Renal cortex interstitium (tissue), 11 donors: ENCODE results near the gene MAST2. TPM values are rescaled to one million over a fixed set of nuclear protein-coding genes. Genes with fewer than 3 reads are reported as not detected.
"Not testable (repeated sequence)": the region's sequence is repeated elsewhere in the genome, so short reads cannot be mapped to it uniquely, and the experiment has no call there.

Experiments
- DNase-seq, 11 donors: peaks; one replicate each; pipeline ENCODE4 v3.0.0-alpha.2; 2013; ENCODE audit warnings: low read depth in 9 of 11, low spot score in 4 of 11; ENCODE audit errors: extremely low read depth in 1 of 11
- polyA plus RNA-seq, 3 donors: library from polyadenylated mRNA; unstranded; fragments of 120-200 nt; gene quantifications; one replicate each; pipeline ENCODE4 v1.2.1, GENCODE V29; 2013; ENCODE audit not compliant: insufficient read length in 3 of 3

Gene MAST2
- polyA plus RNA-seq, 3 donors: 30.9 to 47.6 (median 34.6) TPM

DNA sequence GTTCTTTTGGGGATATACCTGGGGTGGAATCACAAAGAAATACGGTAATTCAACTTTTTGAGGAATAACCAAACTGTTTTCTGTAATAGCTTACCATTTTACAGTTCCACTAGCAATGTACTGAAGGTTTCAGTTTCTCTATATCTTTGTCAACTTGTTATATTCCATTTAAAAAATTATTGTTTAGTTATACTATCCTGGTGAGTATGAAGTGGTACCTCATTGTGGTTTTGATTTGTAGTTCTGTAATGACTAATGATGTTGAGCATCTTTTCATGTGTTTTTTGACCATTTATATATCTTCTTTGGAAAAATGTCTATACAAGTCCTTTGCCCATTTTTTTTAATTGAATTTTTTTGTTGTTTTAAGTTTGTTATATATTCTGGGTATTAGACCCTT, 39.4 kb downstream of the MAST2 start:
- no peak for DNase-seq

DNA sequence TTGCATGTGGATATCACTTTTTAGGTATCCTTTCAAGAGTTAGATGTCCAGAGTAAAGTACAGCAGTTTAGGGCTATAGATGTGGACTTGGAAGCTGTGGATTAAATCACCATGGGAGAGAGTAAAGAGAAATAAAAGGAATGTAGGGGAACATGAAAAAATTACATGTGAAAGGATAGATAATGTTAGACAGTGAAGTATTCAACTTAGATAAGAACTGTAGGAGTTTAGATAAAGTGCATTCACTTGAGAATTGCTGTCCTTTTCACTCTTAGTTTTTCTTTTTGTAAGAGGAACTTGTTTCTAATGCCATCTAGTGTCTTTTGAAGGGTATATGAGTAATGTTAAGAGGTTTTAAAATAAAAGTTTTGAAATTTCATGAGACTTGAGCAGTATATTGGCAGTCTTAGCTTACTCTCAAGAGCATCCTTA, 40.1 kb downstream of the MAST2 start:
- DNase-seq: no peak

DNA sequence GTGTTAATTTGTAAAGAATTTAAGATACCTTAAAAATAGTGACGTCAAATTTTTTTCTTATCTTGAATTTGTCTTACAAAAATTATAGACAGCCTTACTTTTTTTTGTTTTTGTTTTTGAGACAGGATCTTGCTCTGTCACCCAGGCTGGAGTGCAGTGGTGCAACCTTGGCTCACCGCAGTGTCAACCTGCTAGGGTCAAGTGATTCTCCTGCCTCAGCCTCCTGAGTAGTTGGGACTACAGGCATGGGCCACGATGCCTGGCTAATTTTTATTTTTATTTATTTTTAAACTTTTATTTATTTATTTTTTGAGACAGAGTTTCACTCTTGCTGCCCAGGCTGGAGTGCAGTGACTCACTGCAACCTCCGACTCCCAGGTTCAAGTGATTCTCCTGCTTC, 40.6 kb downstream of the MAST2 start:
- DNase-seq: not testable (repeated sequence)

DNA sequence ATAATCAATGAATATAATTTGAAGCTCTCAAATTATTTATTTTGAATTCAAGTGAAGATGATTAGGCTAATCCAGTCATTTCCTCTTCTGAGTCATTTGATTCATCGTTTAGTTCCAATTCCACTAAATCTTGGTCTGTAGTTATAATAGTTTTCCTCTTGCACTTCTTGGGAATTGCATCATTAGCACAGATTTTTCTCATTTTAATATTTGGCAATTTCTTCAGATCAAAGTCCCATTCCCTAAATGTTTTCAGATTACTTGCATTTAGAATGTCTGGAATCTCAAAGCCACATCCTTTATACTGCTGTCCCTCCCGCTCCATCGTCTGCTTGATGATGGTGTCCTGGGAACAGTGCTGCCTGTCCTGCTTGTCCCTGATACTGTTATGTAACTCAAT, 43.5 kb downstream of the MAST2 start:
- DNase-seq: no peak

DNA sequence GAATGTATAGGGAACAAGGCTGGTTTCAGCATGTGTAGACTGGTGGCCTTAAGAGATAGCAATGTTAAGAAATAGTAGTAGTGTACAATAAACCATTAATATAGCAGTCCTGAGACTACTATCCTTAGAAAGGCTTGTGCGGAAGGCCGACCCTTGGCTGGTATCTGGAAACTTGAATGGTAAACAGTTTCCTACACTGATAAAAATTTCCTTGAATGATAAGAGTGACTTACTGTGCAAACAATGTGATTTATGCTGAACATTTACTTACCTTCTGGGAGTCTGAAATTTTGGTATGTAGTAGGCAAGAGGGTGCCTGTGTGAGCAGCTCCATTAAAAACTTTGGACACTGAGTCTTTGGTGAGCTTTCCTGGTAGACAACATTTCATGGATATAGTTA, 44.7 kb downstream of the MAST2 start:
- no peak for DNase-seq

DNA sequence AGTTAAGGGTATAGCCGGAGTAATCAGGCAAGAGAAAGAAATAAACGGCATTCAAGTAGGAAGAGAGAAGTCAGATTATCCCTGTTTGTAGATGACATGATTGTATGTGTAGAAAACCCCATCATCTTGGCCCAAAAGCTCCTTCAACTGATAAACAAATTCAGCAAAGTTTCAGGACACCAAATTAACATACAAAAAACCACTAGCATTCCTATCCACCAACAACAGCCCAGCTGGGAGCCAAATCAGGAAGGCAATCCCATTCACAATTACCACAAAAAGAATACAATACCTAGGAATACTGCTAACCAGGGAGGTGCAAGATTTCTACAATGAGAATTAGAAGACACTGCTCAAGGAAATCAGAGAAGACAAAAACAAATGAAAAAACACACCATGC, 45.3 kb downstream of the MAST2 start:
- no peak for DNase-seq

DNA sequence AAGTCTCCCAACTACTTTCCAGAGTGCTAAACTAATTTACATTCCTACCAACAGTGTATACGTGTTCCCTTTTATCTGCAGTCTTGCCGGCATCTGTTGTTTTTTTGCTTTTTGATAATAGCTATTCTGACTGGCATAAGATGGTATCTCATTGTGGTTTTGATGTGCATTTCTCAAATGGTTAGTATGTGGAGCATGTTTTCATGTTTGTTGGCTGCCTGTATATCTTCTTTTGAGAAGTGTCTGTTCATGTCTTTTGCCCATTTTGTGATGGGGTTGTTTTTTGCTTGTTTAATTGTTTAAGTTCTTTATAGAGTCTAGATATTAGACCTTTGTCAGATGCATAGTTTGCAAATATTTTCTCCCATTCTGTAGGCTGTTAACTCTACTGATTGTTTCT, 46.6 kb downstream of the MAST2 start:
- DNase-seq: no peak

DNA sequence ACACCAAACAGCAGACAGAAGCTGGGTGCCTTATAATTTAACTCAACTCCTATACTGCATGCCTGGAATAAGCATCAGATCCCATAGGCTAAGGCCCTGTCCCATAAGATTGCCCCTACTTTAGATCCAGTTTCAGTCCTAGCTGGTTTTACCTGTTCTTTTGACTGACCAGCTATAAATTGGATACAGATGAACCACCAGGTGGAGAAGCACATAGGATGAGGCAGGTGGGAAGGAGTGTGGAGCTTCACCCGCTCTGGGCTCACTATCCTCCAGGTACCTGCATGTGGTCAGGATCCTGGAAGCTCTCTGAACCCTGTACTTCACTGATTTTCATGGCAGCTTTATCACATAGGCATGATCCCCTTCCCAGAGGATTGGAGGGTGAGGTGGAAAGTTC, 51.3 kb downstream of the MAST2 start:
- DNase-seq: no peak

DNA sequence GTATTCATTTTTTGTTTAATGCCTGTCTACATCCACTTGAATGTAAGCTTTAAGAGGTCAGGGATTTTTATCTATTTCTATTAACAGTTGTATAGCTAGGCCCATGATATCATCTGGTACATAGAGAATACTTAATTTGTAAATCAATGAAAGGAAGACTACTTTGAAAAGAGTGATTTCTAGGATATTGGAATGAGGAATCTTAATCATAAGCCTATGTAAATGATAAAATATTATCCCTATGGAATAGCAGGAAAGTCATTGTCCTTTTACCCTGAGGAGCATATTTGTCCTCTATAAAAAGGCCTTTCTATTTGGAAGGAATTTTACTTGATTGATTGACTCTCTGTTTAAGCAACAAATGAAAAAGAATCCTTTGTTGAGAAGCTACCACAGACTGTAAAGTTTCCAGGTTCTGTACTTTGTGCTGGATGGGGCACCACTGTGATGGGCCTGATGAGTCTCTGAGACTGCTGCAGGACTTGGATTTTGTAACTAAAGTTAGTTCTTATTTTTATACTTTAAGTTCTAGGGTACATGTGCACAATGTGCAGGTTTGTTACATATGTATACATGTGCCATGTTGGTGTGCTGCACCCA, 53.8 kb downstream of the MAST2 start:
- DNase-seq: no peak

DNA sequence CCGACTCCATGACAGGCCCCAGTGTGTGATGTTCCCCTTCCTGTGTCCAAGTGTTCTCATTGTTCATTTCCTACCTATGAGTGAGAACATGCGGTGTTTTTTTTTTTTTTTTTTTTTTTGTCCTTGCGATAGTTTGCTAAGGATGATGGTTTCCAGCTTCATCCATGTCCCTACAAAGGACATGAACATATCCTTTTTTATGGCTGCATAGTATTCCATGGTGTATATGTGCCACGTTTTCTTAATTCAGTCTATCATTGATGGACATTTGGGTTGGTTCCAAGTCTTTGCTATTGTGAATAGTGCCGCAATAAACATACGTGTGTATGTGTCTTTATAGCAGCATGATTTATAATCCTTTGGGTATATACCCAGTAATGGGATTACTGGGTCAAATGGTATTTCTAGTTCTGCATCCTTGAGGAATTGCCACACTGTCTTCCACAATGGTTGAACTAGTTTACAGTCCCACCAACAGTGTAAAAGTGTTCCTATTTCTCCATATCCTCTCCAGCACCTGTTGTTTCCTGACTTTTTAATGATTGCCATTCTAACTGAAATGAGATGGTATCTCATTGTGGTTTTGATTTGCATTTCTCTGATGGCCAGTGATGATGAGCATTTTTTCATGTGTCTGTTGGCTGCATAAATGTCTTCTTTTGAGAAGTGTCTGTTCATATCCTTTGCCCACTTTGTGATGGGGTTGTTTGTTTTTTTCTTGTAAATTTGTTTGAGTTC, 54.5 kb downstream of the MAST2 start:
- not testable (repeated sequence) for DNase-seq

DNA sequence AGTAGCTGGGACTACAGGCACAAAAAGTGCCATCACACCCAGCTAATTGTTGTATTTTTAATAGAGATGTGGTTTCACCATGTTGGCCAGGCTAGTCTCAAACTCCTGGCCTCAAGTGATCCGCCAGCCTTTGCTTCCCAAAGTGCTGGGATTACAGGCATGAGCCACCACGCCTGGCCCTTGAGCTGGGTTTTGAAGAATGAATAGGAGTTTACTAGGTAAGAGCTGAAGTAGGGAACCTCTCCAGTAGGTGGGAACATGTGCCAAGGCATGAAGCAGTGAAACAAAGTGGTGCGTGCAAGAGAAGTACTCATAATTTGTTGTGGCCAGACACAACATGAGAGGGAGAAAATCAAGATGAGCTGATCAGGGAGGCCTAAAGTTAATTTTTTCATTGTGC, 55.8 kb downstream of the MAST2 start:
- DNase-seq: no peak

DNA sequence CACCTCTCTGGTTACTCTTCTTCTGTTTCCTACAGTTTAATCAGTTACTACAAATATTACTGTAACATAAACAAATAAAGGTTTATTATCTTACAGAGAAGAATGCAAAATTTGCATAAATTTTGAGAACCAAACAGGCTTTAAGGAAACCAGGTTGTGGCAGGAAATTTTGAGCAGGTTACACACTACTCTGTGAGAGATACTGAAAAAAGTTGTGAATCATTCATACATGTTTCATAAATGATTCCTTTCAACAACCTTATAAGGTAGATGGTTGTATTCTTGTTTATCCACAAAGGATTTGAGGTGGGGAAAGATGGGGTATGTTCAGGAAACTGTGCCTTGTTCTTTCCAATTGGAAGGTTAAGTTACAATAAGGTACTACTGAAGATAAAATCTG, 58.6 kb downstream of the MAST2 start:
- no peak for DNase-seq

DNA sequence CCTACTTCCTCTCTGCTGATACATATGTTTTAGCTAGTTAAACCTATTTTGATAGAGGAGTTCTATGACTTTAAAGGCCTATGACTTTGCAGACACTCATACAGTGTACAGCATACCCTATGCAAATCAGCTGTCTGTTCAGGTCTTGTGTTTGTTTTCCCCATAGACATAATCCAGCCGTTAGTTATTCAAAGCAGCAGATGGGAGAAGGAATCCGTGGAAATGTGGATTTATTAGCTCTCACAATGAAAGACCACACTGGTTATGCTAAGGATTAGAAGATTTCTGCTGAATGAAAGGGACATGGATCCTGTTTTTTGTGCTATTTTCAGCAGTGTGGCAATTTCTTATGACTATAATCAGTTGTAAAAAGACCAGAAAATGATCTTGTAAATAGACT, 59.8 kb downstream of the MAST2 start:
- DNase-seq: peak in 7 of 11 donors; percentile 13 to 48 (median 38)

DNA sequence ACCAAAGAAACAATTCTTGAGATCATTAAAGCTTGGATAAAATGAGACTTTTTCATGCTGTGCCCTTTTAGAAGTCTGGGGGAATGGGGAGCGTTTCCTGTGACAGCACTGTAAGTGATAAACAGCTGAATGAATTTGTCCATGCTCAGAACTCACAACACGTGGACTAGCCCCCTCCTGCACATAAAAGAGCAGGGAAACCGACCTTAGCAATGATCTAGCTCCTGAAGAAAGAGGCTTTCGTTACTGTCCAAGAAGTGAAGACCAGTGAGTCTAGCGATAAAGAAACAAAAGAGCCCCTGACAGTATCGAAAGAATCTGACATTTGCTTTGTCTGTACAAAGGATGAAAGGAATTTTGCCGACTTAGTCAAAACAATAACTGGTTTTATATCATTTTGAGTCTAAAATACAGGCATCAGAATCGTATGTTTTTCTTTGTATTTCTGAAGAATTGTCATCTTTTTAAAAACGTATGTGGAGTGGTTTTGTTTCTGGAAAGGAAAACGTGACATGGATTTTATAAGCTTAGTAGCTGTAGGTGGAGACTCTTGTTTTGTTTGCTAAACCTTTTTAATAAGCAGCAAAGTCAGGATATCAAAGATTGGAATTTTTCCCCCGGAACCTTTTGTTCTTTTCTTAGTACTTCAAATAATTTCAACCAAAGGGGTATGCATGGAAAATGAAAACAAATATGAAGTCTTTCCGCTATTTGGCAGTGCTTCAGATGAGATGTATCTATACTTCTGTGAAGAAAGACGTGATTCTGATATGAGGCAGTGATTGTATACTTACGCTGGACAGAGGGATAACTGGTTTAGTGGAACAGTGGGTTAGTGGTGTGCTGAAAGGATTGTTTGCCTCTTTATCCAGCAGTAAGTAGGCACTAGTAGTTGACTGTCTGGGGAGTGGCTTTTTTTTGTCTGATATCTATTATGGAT, 61.0 kb downstream of the MAST2 start:
- DNase-seq: peak in 1 of 11 donors; percentile 15

DNA sequence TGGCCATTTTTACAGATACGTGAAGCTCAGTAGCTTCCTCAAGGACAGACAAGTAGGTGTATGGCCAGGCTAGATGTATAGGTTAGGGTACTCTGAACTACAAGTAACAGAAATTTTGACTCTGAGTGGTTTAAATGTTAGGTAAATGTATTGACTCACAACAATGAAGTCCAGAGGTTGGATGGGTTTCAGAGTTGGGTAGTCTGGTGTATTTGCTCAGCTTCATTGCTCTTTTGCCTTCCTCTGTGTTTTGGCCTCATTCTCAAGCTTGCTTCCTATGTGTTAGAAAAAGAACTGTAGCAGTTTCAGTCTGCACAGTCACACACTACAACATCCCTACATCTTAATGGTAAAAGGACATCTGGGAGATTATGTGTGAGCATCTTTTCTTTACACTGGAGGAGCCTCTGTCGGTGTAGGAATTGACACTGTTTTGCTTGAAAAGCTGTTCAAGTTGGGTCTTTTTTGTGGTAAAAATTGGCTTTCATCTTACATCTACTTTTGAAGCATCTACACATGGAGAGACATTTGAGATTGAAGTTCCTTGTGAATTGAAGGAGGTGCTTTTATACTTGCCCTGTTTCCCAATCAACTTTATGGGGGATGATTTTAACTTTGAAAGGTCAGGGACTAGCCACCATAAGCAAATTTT, 64.4 kb downstream of the MAST2 start:
- DNase-seq: no peak

DNA sequence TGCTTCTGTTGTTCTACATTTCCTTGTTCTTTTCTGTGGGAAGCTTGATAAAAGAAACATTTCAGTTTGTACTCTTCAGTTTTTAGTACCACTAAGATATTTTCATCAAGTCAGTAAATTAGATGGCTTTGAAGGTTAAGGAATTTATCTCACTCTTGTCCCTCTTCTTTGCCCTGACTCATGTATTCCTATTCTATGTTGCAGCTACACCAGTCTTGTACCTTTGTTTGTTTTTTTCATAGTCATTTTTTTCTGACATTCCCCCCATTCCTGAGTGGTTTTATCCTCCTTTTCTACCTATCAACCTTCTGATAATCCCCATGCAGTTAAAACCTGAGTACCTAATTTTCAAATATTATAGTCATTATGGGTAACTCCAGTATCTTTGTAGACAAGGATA, 65.4 kb downstream of the MAST2 start:
- no peak for DNase-seq

DNA sequence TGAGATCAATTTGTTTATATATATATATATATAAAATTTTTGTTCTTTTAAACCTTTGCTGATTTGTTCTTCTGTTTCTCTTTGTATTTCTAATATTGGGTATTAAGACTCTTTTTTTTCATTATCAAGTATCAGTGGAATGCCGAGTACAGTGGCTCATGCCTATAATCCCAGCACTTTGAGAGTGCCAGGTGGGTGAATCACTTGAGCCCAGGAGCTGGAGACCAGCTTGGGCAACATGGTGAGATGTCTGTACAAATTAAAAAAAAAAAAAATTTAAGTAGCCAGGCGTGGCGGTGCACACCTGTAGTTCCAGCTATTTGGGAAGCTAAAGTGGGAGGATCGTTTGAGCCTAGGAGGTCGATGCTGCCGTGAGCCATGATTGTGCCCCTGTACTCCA, 67.1 kb downstream of the MAST2 start:
- no peak for DNase-seq

DNA sequence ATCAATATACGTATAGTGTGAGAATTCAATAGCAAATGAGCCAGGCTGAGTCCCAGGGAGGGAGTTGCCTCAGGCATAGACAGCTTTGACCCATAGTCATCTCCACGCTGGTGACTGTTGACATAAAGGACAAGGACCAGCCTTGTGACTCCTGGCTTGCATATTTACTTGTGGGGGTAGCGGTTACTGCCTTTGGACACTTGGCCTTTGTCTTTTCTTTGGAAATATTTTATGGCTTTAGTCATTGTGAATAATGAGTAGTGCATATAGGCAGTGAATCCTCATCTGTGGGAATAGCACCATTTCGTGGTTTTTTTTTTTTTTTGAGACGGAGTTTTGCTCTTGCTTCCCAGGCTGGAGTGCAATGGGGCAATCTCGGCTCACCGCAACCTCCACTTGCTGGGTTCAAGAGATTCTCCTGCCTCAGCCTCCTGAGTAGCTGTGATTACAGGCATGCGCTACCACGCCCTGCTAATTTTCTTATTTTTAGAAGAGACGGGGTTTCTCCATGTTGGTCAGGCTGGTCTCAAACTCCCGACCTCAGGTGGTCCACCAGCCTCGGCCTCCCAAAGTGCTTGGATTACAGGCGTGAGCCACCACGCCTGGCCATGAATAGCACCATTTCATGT, 68.9 kb downstream of the MAST2 start:
- not testable (repeated sequence) for DNase-seq

DNA sequence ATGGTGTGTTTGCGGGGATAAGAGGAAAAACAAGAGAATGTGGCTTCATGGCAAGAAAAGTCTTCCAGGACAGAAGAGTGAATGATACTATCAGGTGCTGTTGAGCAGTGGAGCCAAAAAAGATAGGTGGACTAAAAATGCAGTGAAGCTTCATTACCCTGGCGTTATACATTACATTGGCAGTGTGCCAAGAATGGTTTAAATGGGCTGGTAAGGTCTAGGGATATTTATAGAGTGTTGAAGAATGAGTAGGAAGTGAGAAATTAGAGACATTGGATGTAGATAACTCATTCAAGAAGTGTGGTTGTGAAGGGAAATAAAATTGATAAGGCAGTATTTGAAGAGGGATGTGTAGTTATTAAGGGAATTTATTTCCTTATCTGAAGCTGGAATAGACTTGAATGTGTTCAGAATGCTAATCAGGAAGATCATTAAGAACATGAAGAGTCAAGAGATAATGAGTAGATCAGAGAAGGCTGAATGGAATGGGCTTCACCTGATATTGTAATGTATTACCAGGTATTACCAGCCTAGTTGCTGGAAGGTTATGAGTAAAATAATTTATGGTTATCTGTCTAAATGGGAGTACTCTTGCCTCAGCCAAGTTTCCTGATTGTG, 72.7 kb downstream of the MAST2 start:
- no peak for DNase-seq
